Ovary (tissue), 9 donors: ENCODE data around the gene ATXN7. TPM values are rescaled to one million over a fixed set of nuclear protein-coding genes. Genes with fewer than 3 reads are reported as not detected.

ENCODE experiments used
- DNase-seq, 5 donors: peaks; one replicate each; pipeline ENCODE4 v3.0.0-alpha.2; 2019 to 2020
- H3K27ac ChIP-seq, 2 donors: fragments of 200-600 bp; one replicate each; pipeline versions ENCODE4 v1.5.1 to v1.8.0; 2019 to 2022
- H3K27me3 ChIP-seq: fragments of 200-600 bp; one replicate; pipeline ENCODE4 v1.8.0; 2022
- H3K36me3 ChIP-seq: fragments of 200-600 bp; sonication (generic); one replicate; pipeline ENCODE4 v1.5.1; 2019
- H3K4me1 ChIP-seq: one replicate; pipeline ENCODE4 v1.8.1; 2013; ENCODE audit warnings: mild to moderate bottlenecking, moderate library complexity; ENCODE audit not compliant: insufficient read depth
- H3K4me3 ChIP-seq: fragments of 200-600 bp; sonication (generic); one replicate; pipeline ENCODE4 v1.5.1; 2017
- H3K9me3 ChIP-seq, 2 donors: fragments of 200-600 bp in 1 of 2; sonication (generic) in 1 of 2; one replicate each; pipeline versions ENCODE4 v1.5.1 to v1.8.1; 2013 to 2019; ENCODE audit warnings: mild to moderate bottlenecking in 1 of 2, moderate library complexity in 1 of 2
- CTCF ChIP-seq, 3 donors: fragments of 450-650 bp in 2 of 3; fragments of 200-600 bp in 1 of 3; IDR thresholded peaks; one replicate each; pipeline versions ENCODE4 v1.5.1 to v1.8.0; 2016 to 2022; ENCODE audit warnings: antibody characterized with exemption in 3 of 3, mild to moderate bottlenecking in 1 of 3
- EP300 ChIP-seq: sonication (generic); formaldehyde crosslinking; IDR thresholded peaks from one replicate; pipeline ENCODE4 v1.6.1; 2017; ENCODE audit warnings: antibody characterized with exemption
- POLR2A ChIP-seq: fragments of 450-650 bp; IDR thresholded peaks from one replicate; pipeline ENCODE4 v1.6.1; 2017; ENCODE audit warnings: antibody characterized with exemption, mild to moderate bottlenecking, moderate library complexity
- WGBS, 3 donors: extraction: QIAGEN DNeasy Blood & Tissue Kit in 1 of 3; methylation state at CpG; one replicate each; pipeline versions ENCODE4 v1.1.5 to v1.1.7; 2013 to 2017; 5-methylcytosine and 5-hydroxymethylcytosine counted together
- intact Hi-C, 4 donors: fragments of 100-400 bp; cut with DNase I; formaldehyde crosslinking; loops; one replicate each; pipeline versions ENCODE4 v1.11.0 to v1.15.1; 2022 to 2023
- polyA plus RNA-seq, 2 donors: library from polyadenylated mRNA; stranded (reverse); fragments of 200-250 nt in 1 of 2; fragments of 350-450 nt in 1 of 2; fragmentation: Illumina TruSeq in 1 of 2; extraction: RNeasy Lipid Tissue Mini Kit (QIAGEN cat#74804) in 1 of 2; gene quantifications; one replicate each; pipeline ENCODE4 v1.2.3, GENCODE V29; 2013 to 2014
- total RNA-seq, 7 donors: library from RNA; depleted of rRNA in 2 of 7; stranded (reverse); fragments of >200 nt in 2 of 7; fragmentation: NEBNext Ultra II Directional in 3 of 7; extraction: Animal tissue kit (Norgen Biotek cat#: 25700) in 3 of 7; gene quantifications; one replicate each; pipeline versions ENCODE4 v1.1.0 to v1.2.4, GENCODE V29; 2016 to 2023
- donor health status: DM: no; HTN: no; CAD: no; lungs with moderate emphysema.
- donor health status: DM: no; HTN: no; CAD: no.
- donor health status: Bipolar disorder and iron deficiency.
- donor health status: DM: yes; HTN: yes; CAD: no.
- donor health status: DM: no; HTN: no; CAD: no.
- donor health status: DM: yes; HTN: yes; CAD: no.

ATXN7 gene
- total and polyA plus RNA-seq, 9 donors, result 4.3 to 47.0 (median 27.7) TPM

- WGBS, 3 donors, result 86 to 91% (median 86%) methylated on average over 12 of the region's 12 CpGs
- TF ChIP-seq EP300 (no peak), POLR2A (no peak), CTCF (IDR thresholded peaks at IDR 0.05) (no peak)
- Histone ChIP-seq H3K4me3 (no peak overlapping the region), H3K9me3 (no peaks in the 10 kb centered on the region), H3K36me3 (no peaks in the 10 kb centered on the region), H3K4me1 (peaks cover 2% of the 10 kb centered on the region), H3K27me3 (no peaks in the 10 kb centered on the region), H3K27ac (no peak overlapping the region)
- intact Hi-C loops, result no loop called here
- no peak for DNase-seq
These were observed 115.6 kb downstream of the ATXN7 start for GRCh38 chr3:63979093-63979885.

GRCh38 chr3:63980019-63980418 lies 116.4 kb downstream of the ATXN7 start:
- Histone ChIP-seq H3K4me3 (no peak overlapping the region), H3K36me3 (no peaks in the 10 kb centered on the region), H3K4me1 (peaks cover 2% of the 10 kb centered on the region), H3K27me3 (no peaks in the 10 kb centered on the region), H3K9me3 (no peaks in the 10 kb centered on the region), H3K27ac (no peak overlapping the region)
- TF ChIP-seq CTCF (IDR thresholded peaks at IDR 0.05), result no peak
- no peak for TF ChIP-seq EP300
- TF ChIP-seq POLR2A, result no peak
- intact Hi-C loops, result loop anchor here in 1 of 4 donors (10.0 kb wide), 1 partner anchor 55 kb away; no protein-coding TSS in a partner anchor
- WGBS, 3 donors, result 83 to 92% (median 84%) methylated on average over 2 of the region's 2 CpGs
- no peak for DNase-seq

- H3K27me3 ChIP-seq, result no peaks in the 10 kb centered on the region
- H3K9me3 ChIP-seq, result no peaks in the 10 kb centered on the region
- H3K36me3 ChIP-seq, result no peaks in the 10 kb centered on the region
- DNase-seq, result no peak
- WGBS, 3 donors, result 92 to 94% (median 93%) methylated on average over 8 of the region's 8 CpGs
- intact Hi-C loops, result loop anchor here in 1 of 4 donors (10.0 kb wide), 1 partner anchor 56 kb away; no protein-coding TSS in a partner anchor
- peaks cover 2% of the 10 kb centered on the region for H3K4me1 ChIP-seq
- no peak overlapping the region for H3K4me3 ChIP-seq
- TF ChIP-seq CTCF (IDR thresholded peaks at IDR 0.05), result no peak
- TF ChIP-seq POLR2A, result no peak
- no peak for TF ChIP-seq EP300
- no peak overlapping the region for H3K27ac ChIP-seq
These were observed 117.3 kb downstream of the ATXN7 start for GRCh38 chr3:63980830-63981498.

GRCh38 chr3:63981980-63982379 lies 118.3 kb downstream of the ATXN7 start:
- no peaks in the 10 kb centered on the region for H3K9me3 ChIP-seq
- no peaks in the 10 kb centered on the region for H3K36me3 ChIP-seq
- WGBS, 3 donors, result 96 to 100% (median 97%) methylated on average over 4 of the region's 4 CpGs
- H3K27me3 ChIP-seq, result no peaks in the 10 kb centered on the region
- H3K4me3 ChIP-seq, result no peak overlapping the region
- no peak for DNase-seq
- no peak for TF ChIP-seq CTCF (IDR thresholded peaks at IDR 0.05)
- TF ChIP-seq EP300, result no peak
- no peak for TF ChIP-seq POLR2A
- intact Hi-C loops, result loop anchor here in 1 of 4 donors (10.0 kb wide), 1 partner anchor 57 kb away; no protein-coding TSS in a partner anchor
- no peak overlapping the region for H3K27ac ChIP-seq
- no peaks in the 10 kb centered on the region for H3K4me1 ChIP-seq
